ENCODE results near the gene R3HDM1.

R3HDM1 gene

DNA sequence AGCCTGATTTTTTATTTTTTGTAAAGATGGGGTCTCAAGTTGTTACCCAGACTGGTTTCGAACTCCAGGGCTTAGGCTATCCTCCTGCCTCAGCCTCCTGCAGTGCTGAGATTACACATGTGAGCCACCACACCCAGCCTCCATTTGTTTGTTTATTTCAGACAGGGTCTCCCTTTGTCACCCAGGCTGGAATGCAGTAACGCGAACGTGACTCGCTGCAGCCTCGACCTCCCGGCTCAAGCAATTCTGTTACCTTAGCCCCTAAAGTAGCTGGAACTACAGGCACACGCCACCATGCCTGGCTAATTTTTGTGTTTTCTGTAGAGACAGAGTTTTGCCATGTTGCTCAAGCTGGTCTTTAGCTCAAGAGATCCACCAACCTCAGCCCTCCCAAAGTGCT, 237.6 kb downstream of the R3HDM1 start:
- H3K27ac ChIP-seq, result no peak overlapping the region
- DNase-seq (ENCODE audit: low read depth, low spot score), result no peak

GRCh38 chr2:135773319-135773718, 242.0 kb downstream of the R3HDM1 start:
- H3K27ac ChIP-seq, result peak overlapping the region; percentile 30

GRCh38 chr2:135773917-135774316, 242.6 kb downstream of the R3HDM1 start:
- DNase-seq (ENCODE audit: low read depth, low spot score), result no peak
- peak overlapping the region; percentile 30 for H3K27ac ChIP-seq

More at GRCh38 chr2:135773319-135773718, 242.0 kb downstream of the R3HDM1 start:
- DNase-seq (ENCODE audit: low read depth, low spot score), result no peak

Measured in epithelial cell of prostate (primary cell).